Measurements from ENCODE around the gene LAMA5.

The LAMA5 gene

GRCh38 chr20:62320581-62321354 is 46.3 kb downstream of the LAMA5 start:
- no peak overlapping the region for H3K27ac ChIP-seq (ENCODE audit: low read depth in 2 of 2, low read length in 2 of 2)
- no peaks in the 10 kb centered on the region for H3K4me1 ChIP-seq (ENCODE audit: control insufficient read depth in 2 of 2, insufficient read depth in 2 of 2, low read length in 2 of 2)
- no peaks in the 10 kb centered on the region for H3K9me3 ChIP-seq (ENCODE audit: control insufficient read depth in 2 of 2, low read length in 2 of 2)
- H3K36me3 ChIP-seq (ENCODE audit: control insufficient read depth in 2 of 2, insufficient read depth in 2 of 2, low read length in 2 of 2) = peaks cover 0 to 7% of the 10 kb centered on the region in 2 donors
- H3K27me3 ChIP-seq (ENCODE audit: control insufficient read depth in 2 of 2, insufficient read depth in 2 of 2, low read length in 2 of 2) = no peaks in the 10 kb centered on the region
- H3K4me3 ChIP-seq (ENCODE audit: low read length in 2 of 2) = no peak overlapping the region
- no peak overlapping the region for H3K9ac ChIP-seq (ENCODE audit: low read depth in 1 of 2, low read length in 2 of 2)

- no peak overlapping the region for H3K9ac ChIP-seq (ENCODE audit: low read depth in 1 of 2, low read length in 2 of 2)
- no peak overlapping the region for H3K27ac ChIP-seq (ENCODE audit: low read depth in 2 of 2, low read length in 2 of 2)
- no peak overlapping the region for H3K4me3 ChIP-seq (ENCODE audit: low read length in 2 of 2)
- no peaks in the 10 kb centered on the region for H3K9me3 ChIP-seq (ENCODE audit: control insufficient read depth in 2 of 2, low read length in 2 of 2)
- H3K36me3 ChIP-seq (ENCODE audit: control insufficient read depth in 2 of 2, insufficient read depth in 2 of 2, low read length in 2 of 2) = peaks cover 0 to 5% of the 10 kb centered on the region in 2 donors
- H3K27me3 ChIP-seq (ENCODE audit: control insufficient read depth in 2 of 2, insufficient read depth in 2 of 2, low read length in 2 of 2) = no peaks in the 10 kb centered on the region
- H3K4me1 ChIP-seq (ENCODE audit: control insufficient read depth in 2 of 2, insufficient read depth in 2 of 2, low read length in 2 of 2) = no peaks in the 10 kb centered on the region
Observed at GRCh38 chr20:62319346-62319909, 47.7 kb downstream of the LAMA5 start.

GRCh38 chr20:62318400-62319345 is 48.4 kb downstream of the LAMA5 start:
- no peaks in the 10 kb centered on the region for H3K27me3 ChIP-seq (ENCODE audit: control insufficient read depth in 2 of 2, insufficient read depth in 2 of 2, low read length in 2 of 2)
- no peaks in the 10 kb centered on the region for H3K4me1 ChIP-seq (ENCODE audit: control insufficient read depth in 2 of 2, insufficient read depth in 2 of 2, low read length in 2 of 2)
- no peak overlapping the region for H3K4me3 ChIP-seq (ENCODE audit: low read length in 2 of 2)
- H3K9ac ChIP-seq (ENCODE audit: low read depth in 1 of 2, low read length in 2 of 2) = no peak overlapping the region
- peaks cover 0 to 5% of the 10 kb centered on the region in 2 donors for H3K36me3 ChIP-seq (ENCODE audit: control insufficient read depth in 2 of 2, insufficient read depth in 2 of 2, low read length in 2 of 2)
- no peaks in the 10 kb centered on the region for H3K9me3 ChIP-seq (ENCODE audit: control insufficient read depth in 2 of 2, low read length in 2 of 2)
- H3K27ac ChIP-seq (ENCODE audit: low read depth in 2 of 2, low read length in 2 of 2) = no peak overlapping the region

- H3K36me3 ChIP-seq (ENCODE audit: control insufficient read depth in 2 of 2, insufficient read depth in 2 of 2, low read length in 2 of 2) = peaks cover 0 to 5% of the 10 kb centered on the region in 2 donors
- no peaks in the 10 kb centered on the region for H3K9me3 ChIP-seq (ENCODE audit: control insufficient read depth in 2 of 2, low read length in 2 of 2)
- no peaks in the 10 kb centered on the region for H3K27me3 ChIP-seq (ENCODE audit: control insufficient read depth in 2 of 2, insufficient read depth in 2 of 2, low read length in 2 of 2)
- no peak overlapping the region for H3K4me3 ChIP-seq (ENCODE audit: low read length in 2 of 2)
- H3K4me1 ChIP-seq (ENCODE audit: control insufficient read depth in 2 of 2, insufficient read depth in 2 of 2, low read length in 2 of 2) = no peaks in the 10 kb centered on the region
- H3K27ac ChIP-seq (ENCODE audit: low read depth in 2 of 2, low read length in 2 of 2) = no peak overlapping the region
- H3K9ac ChIP-seq (ENCODE audit: low read depth in 1 of 2, low read length in 2 of 2) = no peak overlapping the region
Observed at GRCh38 chr20:62317167-62317655, 49.9 kb downstream of the LAMA5 start.

- Histone ChIP-seq H3K9ac (ENCODE audit: low read depth in 1 of 2, low read length in 2 of 2) (no peak overlapping the region), H3K36me3 (ENCODE audit: control insufficient read depth in 2 of 2, insufficient read depth in 2 of 2, low read length in 2 of 2) (peaks cover 0 to 5% of the 10 kb centered on the region in 2 donors), H3K27me3 (ENCODE audit: control insufficient read depth in 2 of 2, insufficient read depth in 2 of 2, low read length in 2 of 2) (no peaks in the 10 kb centered on the region), H3K27ac (ENCODE audit: low read depth in 2 of 2, low read length in 2 of 2) (no peak overlapping the region), H3K4me3 (ENCODE audit: low read length in 2 of 2) (no peak overlapping the region), H3K4me1 (ENCODE audit: control insufficient read depth in 2 of 2, insufficient read depth in 2 of 2, low read length in 2 of 2) (no peaks in the 10 kb centered on the region), H3K9me3 (ENCODE audit: control insufficient read depth in 2 of 2, low read length in 2 of 2) (no peaks in the 10 kb centered on the region)
Observed at GRCh38 chr20:62316331-62317166, 50.6 kb downstream of the LAMA5 start.

GRCh38 chr20:62315773-62316172 is 51.3 kb downstream of the LAMA5 start:
- Histone ChIP-seq H3K4me3 (ENCODE audit: low read length in 2 of 2) (no peak overlapping the region), H3K9me3 (ENCODE audit: control insufficient read depth in 2 of 2, low read length in 2 of 2) (no peaks in the 10 kb centered on the region), H3K27ac (ENCODE audit: low read depth in 2 of 2, low read length in 2 of 2) (no peak overlapping the region), H3K4me1 (ENCODE audit: control insufficient read depth in 2 of 2, insufficient read depth in 2 of 2, low read length in 2 of 2) (no peaks in the 10 kb centered on the region), H3K36me3 (ENCODE audit: control insufficient read depth in 2 of 2, insufficient read depth in 2 of 2, low read length in 2 of 2) (peaks cover 0 to 5% of the 10 kb centered on the region in 2 donors), H3K9ac (ENCODE audit: low read depth in 1 of 2, low read length in 2 of 2) (no peak overlapping the region), H3K27me3 (ENCODE audit: control insufficient read depth in 2 of 2, insufficient read depth in 2 of 2, low read length in 2 of 2) (no peaks in the 10 kb centered on the region)

GRCh38 chr20:62314711-62315302 is 52.3 kb downstream of the LAMA5 start:
- H3K4me3 ChIP-seq (ENCODE audit: low read length in 2 of 2) = no peak overlapping the region
- no peak overlapping the region for H3K9ac ChIP-seq (ENCODE audit: low read depth in 1 of 2, low read length in 2 of 2)
- peaks cover 0 to 2% of the 10 kb centered on the region in 2 donors for H3K36me3 ChIP-seq (ENCODE audit: control insufficient read depth in 2 of 2, insufficient read depth in 2 of 2, low read length in 2 of 2)
- no peaks in the 10 kb centered on the region for H3K27me3 ChIP-seq (ENCODE audit: control insufficient read depth in 2 of 2, insufficient read depth in 2 of 2, low read length in 2 of 2)
- no peaks in the 10 kb centered on the region for H3K9me3 ChIP-seq (ENCODE audit: control insufficient read depth in 2 of 2, low read length in 2 of 2)
- no peaks in the 10 kb centered on the region for H3K4me1 ChIP-seq (ENCODE audit: control insufficient read depth in 2 of 2, insufficient read depth in 2 of 2, low read length in 2 of 2)
- no peak overlapping the region for H3K27ac ChIP-seq (ENCODE audit: low read depth in 2 of 2, low read length in 2 of 2)

- Histone ChIP-seq H3K4me3 (ENCODE audit: low read length in 2 of 2) (no peak overlapping the region), H3K4me1 (ENCODE audit: control insufficient read depth in 2 of 2, insufficient read depth in 2 of 2, low read length in 2 of 2) (no peaks in the 10 kb centered on the region), H3K36me3 (ENCODE audit: control insufficient read depth in 2 of 2, insufficient read depth in 2 of 2, low read length in 2 of 2) (peaks cover 0 to 2% of the 10 kb centered on the region in 2 donors), H3K27ac (ENCODE audit: low read depth in 2 of 2, low read length in 2 of 2) (no peak overlapping the region), H3K9ac (ENCODE audit: low read depth in 1 of 2, low read length in 2 of 2) (no peak overlapping the region), H3K9me3 (ENCODE audit: control insufficient read depth in 2 of 2, low read length in 2 of 2) (no peaks in the 10 kb centered on the region), H3K27me3 (ENCODE audit: control insufficient read depth in 2 of 2, insufficient read depth in 2 of 2, low read length in 2 of 2) (no peaks in the 10 kb centered on the region)
Observed at GRCh38 chr20:62314339-62314638, 52.8 kb downstream of the LAMA5 start.
